ENCODE results near the gene SLC26A4. TPM values are rescaled to one million over a fixed set of nuclear protein-coding genes. Genes with fewer than 3 reads are reported as not detected.

The SLC26A4 gene
- total RNA-seq, 1 experiment from 2014 or later: 0.22 TPM

GRCh38 chr7:107690084-107690483, 29.5 kb downstream of the SLC26A4 start:
- Mint-ChIP-seq H3K27ac (peak overlapping the region; percentile 92), H3K9me3 (no peaks in the 10 kb centered on the region), H3K36me3 (no peaks in the 10 kb centered on the region), H3K27me3 (ENCODE audit: low read depth) (no peaks in the 10 kb centered on the region), H3K4me1 (peaks cover 44% of the 10 kb centered on the region), H3K4me3 (no peak overlapping the region)
- TF ChIP-seq USF2 (CRISPR knock-in tag; IDR thresholded peaks at IDR 0.05): no peak
- TF ChIP-seq CTCF (IDR thresholded peaks at IDR 0.05): no peak
- TF ChIP-seq JAZF1 (CRISPR knock-in tag; IDR thresholded peaks at IDR 0.05): no peak
- no peak for TF ChIP-seq ZNF532 (CRISPR knock-in tag; IDR thresholded peaks at IDR 0.05; ENCODE audit: borderline replicate concordance)
- no peak for TF ChIP-seq ELF4 (CRISPR knock-in tag; IDR thresholded peaks at IDR 0.05; ENCODE audit: low read depth)
- TF ChIP-seq PREB (CRISPR knock-in tag; IDR thresholded peaks at IDR 0.05; ENCODE audit: borderline replicate concordance): no peak
- no peak for TF ChIP-seq ATF2 (CRISPR knock-in tag; IDR thresholded peaks at IDR 0.05; ENCODE audit: borderline replicate concordance, low read depth)
- TF ChIP-seq RORB (CRISPR knock-in tag; IDR thresholded peaks at IDR 0.05): no peak
- ChIA-PET CTCF (interaction anchor here (0.9 to 1.4 kb wide), 3 partner anchors 8 to 185 kb away, joined by 3 to 5 read pairs (median 3); no protein-coding TSS in a partner anchor), POLR2A (interaction anchor here (1.3 kb wide), 1 partner anchor 27 kb away, joined by 3 read pairs; no protein-coding TSS in a partner anchor)
- ATAC-seq: peak; percentile 11; the same call in 1 of the 2 replicates
- DNase-seq (ENCODE audit: low spot score): no peak

GRCh38 chr7:107690611-107691010, 30.0 kb downstream of the SLC26A4 start:
- ChIA-PET POLR2A (interaction anchor here (1.3 kb wide), 1 partner anchor 27 kb away, joined by 3 read pairs; no protein-coding TSS in a partner anchor), CTCF (interaction anchor here (0.9 to 1.4 kb wide), 3 partner anchors 9 to 184 kb away, joined by 3 to 5 read pairs (median 3); no protein-coding TSS in a partner anchor)
- Mint-ChIP-seq H3K4me1 (peaks cover 42% of the 10 kb centered on the region), H3K36me3 (no peaks in the 10 kb centered on the region), H3K9me3 (no peaks in the 10 kb centered on the region), H3K4me3 (no peak overlapping the region), H3K27me3 (ENCODE audit: low read depth) (no peaks in the 10 kb centered on the region), H3K27ac (peak overlapping the region; percentile 93)
- 0 out of 2 replicates have a peak, but pooled peaks have one; percentile 17 for ATAC-seq
- no peak for DNase-seq (ENCODE audit: low spot score)
- TF ChIP-seq CREB1 (CRISPR knock-in tag; IDR thresholded peaks at IDR 0.05) (no peak), ESRRA (CRISPR knock-in tag; IDR thresholded peaks at IDR 0.05; ENCODE audit: borderline replicate concordance) (no peak), IRF1 (CRISPR knock-in tag; IDR thresholded peaks at IDR 0.05) (no peak), KAT7 (CRISPR knock-in tag; IDR thresholded peaks at IDR 0.05; ENCODE audit: borderline replicate concordance) (no peak), ETV6 (CRISPR knock-in tag; IDR thresholded peaks at IDR 0.05) (no peak), MYBL2 (CRISPR knock-in tag; IDR thresholded peaks at IDR 0.05) (no peak), ATF6 (CRISPR knock-in tag; IDR thresholded peaks at IDR 0.05) (no peak), AFF4 (CRISPR knock-in tag; IDR thresholded peaks at IDR 0.05; ENCODE audit: borderline replicate concordance) (no peak), ATF3 (CRISPR knock-in tag; conservative IDR thresholded peaks at IDR 0.05) (no peak)

All from WTC11 (cell line).